GM21360 (cell line): ENCODE measurements around the gene SLA2.
A peak's percentile ranks its signal among the peaks of the same experiment; 100 is the strongest.
"Not testable (repeated sequence)": the region's sequence is repeated elsewhere in the genome, so short reads cannot be mapped to it uniquely, and the experiment has no call there.

ENCODE experiments used
- ATAC-seq: cut with Tn5 transposase; IDR thresholded peaks from one replicate; pipeline ENCODE4 v1.9.1; 2021; ENCODE audit warnings: mild to moderate bottlenecking, moderate library complexity; ENCODE audit not compliant: unreplicated experiment

Gene SLA2

GRCh38 chr20:36576081-36576445 is 69.9 kb downstream of the SLA2 start:
- ATAC-seq: no peak

GRCh38 chr20:36574366-36575135 is 71.4 kb downstream of the SLA2 start:
- no peak for ATAC-seq

- ATAC-seq: no peak
Observed at GRCh38 chr20:36573798-36574365, 72.1 kb downstream of the SLA2 start.

- ATAC-seq: peak; percentile 50
Observed at GRCh38 chr20:36573103-36573797, 72.7 kb downstream of the SLA2 start, which contains the start of gene TGIF2. Gene TGIF2, plus strand, starts transcription at chr20:36573597. Its CDS starts 5,178 bp downstream, at chr20:36578775.

GRCh38 chr20:36572701-36573102 is 73.3 kb downstream of the SLA2 start:
- no peak for ATAC-seq

GRCh38 chr20:36571564-36572504 is 74.2 kb downstream of the SLA2 start:
- no peak for ATAC-seq

- ATAC-seq: no peak
Observed at GRCh38 chr20:36569847-36570429, 76.1 kb downstream of the SLA2 start.

GRCh38 chr20:36565520-36565919 is 80.5 kb downstream of the SLA2 start:
- ATAC-seq: no peak

GRCh38 chr20:36564726-36565121 is 81.3 kb downstream of the SLA2 start:
- ATAC-seq: not testable (repeated sequence)

GRCh38 chr20:36564078-36564725 is 81.8 kb downstream of the SLA2 start:
- not testable (repeated sequence) for ATAC-seq

- no peak for ATAC-seq
Observed at GRCh38 chr20:36563374-36563773, 82.6 kb downstream of the SLA2 start.

- ATAC-seq: no peak
Observed at GRCh38 chr20:36562724-36563123, 83.3 kb downstream of the SLA2 start.
